Effector memory CD4-positive, alpha-beta T cell (primary cell): ENCODE measurements around the gene GATA3.

ENCODE experiments used
- DNase-seq, 3 donors: peaks; one replicate each; pipeline ENCODE4 v3.0.0-alpha.2; 2020
- H3K27ac ChIP-seq: 2 replicates; pipeline ENCODE4 v1.7.0; 2013; ENCODE audit warnings: mild to moderate bottlenecking, low read length, moderate library complexity; ENCODE audit not compliant: insufficient read depth, poor library complexity, severe bottlenecking
- H3K27me3 ChIP-seq: replicated peaks from 2 replicates; pipeline ENCODE4 v1.7.0; 2013; ENCODE audit warnings: mild to moderate bottlenecking, low read length; ENCODE audit not compliant: insufficient read depth, control insufficient read depth, poor library complexity, severe bottlenecking
- H3K36me3 ChIP-seq: 2 replicates; pipeline ENCODE4 v1.7.0; 2013; ENCODE audit warnings: mild to moderate bottlenecking, low read length, moderate library complexity; ENCODE audit not compliant: control insufficient read depth, insufficient read depth
- H3K4me1 ChIP-seq: 2 replicates; pipeline ENCODE4 v1.7.0; 2013; ENCODE audit warnings: low read length, mild to moderate bottlenecking; ENCODE audit not compliant: control insufficient read depth, insufficient read depth, poor library complexity, severe bottlenecking
- H3K4me3 ChIP-seq: 2 replicates; pipeline ENCODE4 v1.7.0; 2013; ENCODE audit warnings: low read length, low read depth, mild to moderate bottlenecking; ENCODE audit not compliant: insufficient read depth, poor library complexity, severe bottlenecking
- H3K9me3 ChIP-seq: 2 replicates; pipeline ENCODE4 v1.7.0; 2013; ENCODE audit warnings: mild to moderate bottlenecking, low read length, moderate library complexity; ENCODE audit not compliant: control insufficient read depth

GATA3 gene

DNA sequence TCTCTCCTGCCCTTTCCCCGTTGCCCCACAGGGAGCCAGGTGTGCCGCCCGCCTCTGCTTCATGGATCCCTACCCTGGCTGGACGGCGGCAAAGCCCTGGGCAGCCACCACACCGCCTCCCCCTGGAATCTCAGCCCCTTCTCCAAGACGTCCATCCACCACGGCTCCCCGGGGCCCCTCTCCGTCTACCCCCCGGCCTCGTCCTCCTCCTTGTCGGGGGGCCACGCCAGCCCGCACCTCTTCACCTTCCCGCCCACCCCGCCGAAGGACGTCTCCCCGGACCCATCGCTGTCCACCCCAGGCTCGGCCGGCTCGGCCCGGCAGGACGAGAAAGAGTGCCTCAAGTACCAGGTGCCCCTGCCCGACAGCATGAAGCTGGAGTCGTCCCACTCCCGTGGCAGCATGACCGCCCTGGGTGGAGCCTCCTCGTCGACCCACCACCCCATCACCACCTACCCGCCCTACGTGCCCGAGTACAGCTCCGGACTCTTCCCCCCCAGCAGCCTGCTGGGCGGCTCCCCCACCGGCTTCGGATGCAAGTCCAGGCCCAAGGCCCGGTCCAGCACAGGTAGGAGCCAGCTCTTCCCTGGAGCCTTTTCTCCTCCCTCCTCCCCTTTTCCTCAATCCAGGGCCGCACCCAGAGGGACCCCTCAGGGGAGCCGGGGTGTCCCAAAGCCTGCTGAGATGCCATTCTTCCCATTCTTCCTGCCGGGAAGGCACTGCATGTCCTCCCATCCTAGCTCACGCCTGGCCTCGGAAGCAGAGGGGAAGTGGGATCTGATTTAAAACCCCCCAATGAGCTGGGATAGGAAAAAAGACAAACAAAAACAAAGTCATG lies 4.0 kb downstream of the GATA3 start:
- peak overlapping the region; percentile 91 for H3K27ac ChIP-seq
- no peak for DNase-seq
- peak overlapping the region; percentile 84 for H3K4me3 ChIP-seq
- H3K36me3 ChIP-seq: peaks cover 22% of the 10 kb centered on the region
- peaks cover 52% of the 10 kb centered on the region for H3K4me1 ChIP-seq
- no peaks in the 10 kb centered on the region for H3K27me3 ChIP-seq
- H3K9me3 ChIP-seq: no peaks in the 10 kb centered on the region

DNA sequence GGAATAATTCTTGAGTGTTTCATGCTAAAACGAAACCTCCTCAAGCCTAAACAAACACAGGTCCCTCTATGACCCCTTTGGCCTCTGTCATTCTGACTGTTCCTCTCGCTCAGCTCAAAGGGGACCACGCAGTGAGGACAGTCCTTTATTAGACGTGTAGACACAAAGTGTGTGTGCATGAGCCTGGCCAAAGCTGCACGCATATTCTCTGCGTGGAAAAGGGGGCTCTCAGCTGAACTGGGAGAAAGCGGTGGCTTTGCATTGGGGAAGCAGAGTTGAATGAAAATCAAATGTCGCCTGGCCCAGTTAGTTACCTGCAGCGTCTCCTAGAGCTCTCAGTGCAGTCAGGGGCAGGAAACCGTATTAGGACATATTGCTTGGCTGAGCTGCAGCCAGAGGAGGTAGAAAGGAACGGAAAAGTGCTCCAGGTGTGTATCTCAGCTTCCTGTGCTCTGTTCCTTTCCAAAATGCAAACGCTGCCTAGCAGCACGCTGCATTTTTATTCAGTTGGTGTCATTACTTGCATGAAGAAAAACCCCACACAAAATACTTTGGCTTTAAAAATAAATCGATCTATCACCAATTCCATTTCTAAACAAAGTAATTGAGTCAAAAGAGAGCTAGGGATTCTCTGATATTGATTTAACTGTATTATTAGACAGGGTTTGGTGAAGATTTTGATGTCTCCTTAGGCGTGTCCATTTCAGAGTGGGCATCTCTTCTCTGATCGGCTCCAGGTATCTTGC lies 4.9 kb downstream of the GATA3 start:
- peaks cover 57% of the 10 kb centered on the region for H3K4me1 ChIP-seq
- no peaks in the 10 kb centered on the region for H3K9me3 ChIP-seq
- no peaks in the 10 kb centered on the region for H3K27me3 ChIP-seq
- peaks cover 31% of the 10 kb centered on the region for H3K36me3 ChIP-seq
- peak overlapping the region; percentile 39 for H3K4me3 ChIP-seq
- peak overlapping the region; percentile 91 for H3K27ac ChIP-seq
- no peak for DNase-seq

DNA sequence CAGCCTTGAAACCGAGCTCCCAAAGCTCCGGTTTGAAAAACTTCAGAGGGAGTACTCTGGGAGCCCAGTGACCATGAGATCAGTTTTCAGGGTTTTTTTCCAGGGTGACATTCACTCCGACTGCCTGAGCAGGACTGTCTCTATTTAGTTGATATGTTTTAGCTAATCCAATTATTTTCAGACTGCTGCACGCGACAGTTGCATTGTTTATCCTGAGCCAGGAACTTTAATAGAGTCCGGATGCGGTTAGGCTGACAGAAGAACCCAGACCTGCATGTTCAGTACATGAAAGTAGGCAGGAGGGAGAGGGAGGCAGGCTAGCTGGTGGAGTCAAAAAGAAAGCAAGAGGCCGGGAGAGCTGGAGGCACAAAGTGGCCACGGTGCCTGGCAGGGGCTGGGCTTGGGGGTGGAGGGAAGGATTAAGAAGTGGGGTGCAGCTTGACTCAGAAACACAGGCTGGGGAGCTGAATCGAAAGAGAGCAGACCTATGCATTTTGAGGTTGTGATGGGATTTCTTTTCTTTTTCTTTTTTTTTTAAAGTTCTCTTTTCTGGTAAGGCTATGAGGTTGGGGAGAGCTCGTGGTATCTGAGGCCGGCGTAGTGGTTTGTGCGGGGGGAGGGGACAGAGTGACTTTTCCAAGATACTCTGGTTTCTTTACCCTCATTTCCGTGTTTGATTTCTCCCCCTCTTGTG lies 5.7 kb downstream of the GATA3 start:
- Histone ChIP-seq H3K4me3 (peak overlapping the region; percentile 39), H3K9me3 (no peaks in the 10 kb centered on the region), H3K27ac (peak overlapping the region; percentile 91), H3K27me3 (no peaks in the 10 kb centered on the region), H3K36me3 (peaks cover 36% of the 10 kb centered on the region), H3K4me1 (peaks cover 63% of the 10 kb centered on the region)
- DNase-seq: peak; percentile 42 to 53 (median 45)

DNA sequence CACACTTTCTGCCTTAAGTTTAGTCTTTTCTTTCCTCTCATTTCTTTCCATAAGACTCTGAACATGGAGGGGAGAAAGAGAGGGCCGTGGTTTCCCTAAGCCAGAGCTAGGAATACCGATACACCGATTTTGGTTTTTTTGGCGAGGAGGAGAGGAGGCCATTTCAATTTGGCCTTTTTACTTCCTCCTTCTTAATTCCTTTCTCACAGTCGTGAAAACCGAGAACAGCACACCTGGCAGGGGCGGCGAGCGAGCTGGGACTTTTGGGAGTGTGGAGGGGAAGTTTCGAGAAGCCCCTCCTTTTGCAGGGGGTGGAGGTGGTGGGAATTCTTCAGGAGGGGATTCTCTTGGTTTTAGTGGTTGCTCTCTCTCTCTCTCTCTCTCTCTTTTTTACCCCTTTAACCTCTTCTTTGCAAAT lies 6.2 kb downstream of the GATA3 start:
- no peak for DNase-seq
- H3K27ac ChIP-seq: peak overlapping the region; percentile 91
- H3K4me1 ChIP-seq: peaks cover 64% of the 10 kb centered on the region
- H3K9me3 ChIP-seq: no peaks in the 10 kb centered on the region
- H3K27me3 ChIP-seq: no peaks in the 10 kb centered on the region
- peak overlapping the region; percentile 39 for H3K4me3 ChIP-seq
- H3K36me3 ChIP-seq: peaks cover 33% of the 10 kb centered on the region

DNA sequence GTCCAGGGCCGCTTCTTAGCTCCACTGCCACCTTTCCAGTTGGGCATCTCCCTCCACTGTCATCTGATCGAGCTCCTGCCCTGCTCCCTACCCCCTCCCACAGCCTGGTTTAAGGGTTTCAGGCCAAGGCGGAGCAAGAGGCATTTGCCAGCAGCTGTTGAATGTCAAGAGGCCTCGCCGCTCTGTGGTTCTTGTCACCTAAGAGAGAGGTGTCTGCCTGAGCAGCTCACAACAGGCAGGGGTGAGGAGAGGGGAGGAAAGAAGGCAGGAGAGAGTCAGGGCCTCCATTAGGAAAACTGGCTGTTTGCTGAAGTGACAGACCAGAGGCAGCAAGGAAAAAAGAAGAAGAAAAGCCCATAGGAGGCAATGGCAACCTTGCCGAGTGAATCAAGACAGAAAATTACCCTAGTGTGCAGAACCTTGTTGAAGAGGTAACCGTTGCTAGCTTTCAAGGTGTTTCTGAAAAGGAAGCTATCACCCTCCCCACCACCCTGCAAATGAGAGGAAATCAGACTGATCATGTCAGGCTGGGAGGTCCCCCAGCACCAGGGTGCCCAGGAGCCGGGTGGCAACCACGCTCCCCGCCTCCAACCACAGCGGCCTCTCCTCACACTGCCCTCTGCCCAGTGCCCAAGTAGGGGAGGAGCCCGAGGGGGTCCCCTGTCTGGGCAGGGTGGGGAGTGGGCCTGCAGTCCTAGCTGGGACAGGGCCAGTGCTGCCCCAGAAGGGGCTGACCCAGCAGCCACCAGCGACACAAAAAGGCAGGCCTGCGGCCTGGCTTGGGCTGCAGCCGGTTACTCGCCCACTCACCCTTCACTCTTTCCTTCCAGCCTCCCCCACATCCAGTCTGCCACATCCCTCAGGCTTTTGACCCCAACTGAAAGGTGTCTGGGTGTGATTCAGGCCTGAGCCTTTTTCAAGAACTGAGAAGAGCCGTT lies 7.1 kb downstream of the GATA3 start:
- Histone ChIP-seq H3K27ac (peak overlapping the region; percentile 91), H3K27me3 (no peaks in the 10 kb centered on the region), H3K36me3 (peaks cover 41% of the 10 kb centered on the region), H3K4me1 (peaks cover 67% of the 10 kb centered on the region), H3K4me3 (peak overlapping the region; percentile 39), H3K9me3 (no peaks in the 10 kb centered on the region)
- peak in 1 of 3 donors; percentile 37 for DNase-seq

DNA sequence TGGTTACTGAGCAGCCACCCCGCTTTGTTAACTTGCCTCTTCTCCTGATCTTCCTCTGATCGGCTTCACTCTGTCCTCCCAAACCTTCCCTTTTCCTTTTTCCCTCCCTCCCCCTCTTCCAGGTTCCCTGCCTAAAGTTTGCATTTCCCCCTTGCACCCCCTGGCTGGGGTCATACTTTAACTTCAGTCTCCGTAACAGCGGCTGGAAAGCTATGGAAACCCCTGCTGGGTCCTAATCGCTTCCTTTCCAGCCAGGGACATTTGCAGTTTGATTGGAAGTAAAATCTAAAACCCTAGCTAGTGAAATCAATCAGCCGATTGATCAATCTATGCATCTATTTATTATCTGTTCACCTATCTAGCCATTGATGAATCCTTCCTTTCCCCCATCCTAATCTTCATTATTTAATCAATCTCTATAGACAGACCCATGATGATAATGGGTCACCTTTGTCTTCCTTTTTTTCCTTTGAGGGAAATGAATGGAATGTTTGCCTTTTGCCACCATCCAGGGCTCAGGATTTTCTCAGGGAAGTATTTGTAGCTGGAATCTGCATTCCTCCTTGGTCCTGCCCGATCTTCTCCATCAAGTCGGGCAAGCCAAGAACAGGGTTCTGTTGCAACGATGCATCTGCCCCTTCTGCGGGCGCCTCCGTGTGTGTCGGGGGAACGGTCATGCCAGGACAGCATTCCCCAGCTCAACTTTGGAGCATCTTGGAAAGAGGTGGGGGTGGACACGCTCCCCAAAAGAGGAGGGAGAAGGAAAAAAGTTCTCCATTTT lies 8.8 kb downstream of the GATA3 start:
- peaks cover 52% of the 10 kb centered on the region for H3K36me3 ChIP-seq
- H3K27me3 ChIP-seq: no peaks in the 10 kb centered on the region
- H3K4me3 ChIP-seq: no peak overlapping the region
- no peak overlapping the region for H3K27ac ChIP-seq
- no peaks in the 10 kb centered on the region for H3K9me3 ChIP-seq
- DNase-seq: no peak
- peaks cover 61% of the 10 kb centered on the region for H3K4me1 ChIP-seq

DNA sequence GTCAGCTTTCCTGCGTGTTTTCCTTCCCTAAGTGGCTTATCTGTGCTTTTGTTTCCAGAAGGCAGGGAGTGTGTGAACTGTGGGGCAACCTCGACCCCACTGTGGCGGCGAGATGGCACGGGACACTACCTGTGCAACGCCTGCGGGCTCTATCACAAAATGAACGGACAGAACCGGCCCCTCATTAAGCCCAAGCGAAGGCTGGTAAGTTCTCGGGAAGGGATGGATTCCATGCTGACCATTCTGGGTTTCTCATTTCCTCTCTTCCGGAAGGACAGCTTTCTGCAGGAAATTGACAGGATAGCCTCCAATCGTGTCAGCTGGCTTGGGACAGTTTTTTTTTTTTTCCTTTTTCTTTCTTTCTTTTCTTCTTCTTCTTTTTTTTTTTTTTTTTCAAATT lies 9.4 kb downstream of the GATA3 start:
- H3K4me1 ChIP-seq: peaks cover 61% of the 10 kb centered on the region
- H3K9me3 ChIP-seq: no peaks in the 10 kb centered on the region
- H3K36me3 ChIP-seq: peaks cover 52% of the 10 kb centered on the region
- H3K27ac ChIP-seq: no peak overlapping the region
- H3K27me3 ChIP-seq: no peaks in the 10 kb centered on the region
- H3K4me3 ChIP-seq: no peak overlapping the region
- no peak for DNase-seq

DNA sequence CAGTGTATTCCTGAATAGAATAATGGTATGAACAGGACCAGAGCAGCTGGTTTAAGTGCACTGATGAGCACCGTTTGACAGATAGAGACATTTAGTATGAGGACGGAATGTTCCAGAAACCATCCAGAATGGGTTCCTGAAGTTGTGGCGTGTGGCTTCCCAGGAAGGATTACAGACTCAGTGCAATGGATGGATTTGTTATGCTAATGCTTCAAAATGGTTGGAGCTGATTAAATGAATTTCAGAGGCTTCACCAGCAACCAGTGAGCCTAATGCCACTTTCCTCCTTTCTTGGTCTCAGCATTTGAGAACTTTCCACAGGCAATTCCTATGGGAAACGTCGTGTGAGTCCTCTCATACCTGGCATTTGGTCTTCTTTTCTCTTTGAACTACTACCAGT lies 9.9 kb downstream of the GATA3 start:
- H3K36me3 ChIP-seq: peaks cover 57% of the 10 kb centered on the region
- no peak overlapping the region for H3K4me3 ChIP-seq
- H3K9me3 ChIP-seq: no peaks in the 10 kb centered on the region
- no peak for DNase-seq
- peaks cover 56% of the 10 kb centered on the region for H3K4me1 ChIP-seq
- H3K27me3 ChIP-seq: no peaks in the 10 kb centered on the region
- H3K27ac ChIP-seq: no peak overlapping the region

DNA sequence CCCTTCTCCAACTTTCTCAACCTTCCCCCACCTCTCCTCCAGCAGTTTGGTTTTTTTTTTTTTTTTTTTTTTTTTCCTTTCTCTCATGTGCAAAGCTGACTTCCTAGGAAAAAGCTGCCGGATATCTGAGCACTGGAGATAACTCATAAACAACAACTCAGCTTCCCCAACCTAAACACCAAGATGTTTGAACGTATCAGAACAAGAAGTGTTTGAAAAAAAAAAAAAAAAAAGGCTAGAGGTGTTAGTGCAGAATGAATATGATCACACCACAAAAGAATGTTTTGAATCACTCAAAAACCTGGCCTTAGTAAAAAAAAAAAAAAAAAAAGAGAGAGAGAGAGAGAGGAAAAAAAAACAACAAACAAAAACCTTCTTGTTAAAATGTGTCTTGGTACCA lies 11.2 kb downstream of the GATA3 start:
- no peak for DNase-seq
- no peaks in the 10 kb centered on the region for H3K9me3 ChIP-seq
- H3K27me3 ChIP-seq: no peaks in the 10 kb centered on the region
- H3K4me3 ChIP-seq: no peak overlapping the region
- H3K4me1 ChIP-seq: peaks cover 49% of the 10 kb centered on the region
- peaks cover 68% of the 10 kb centered on the region for H3K36me3 ChIP-seq
- H3K27ac ChIP-seq: no peak overlapping the region
